ENCODE data around the gene FBXW4.

The FBXW4 gene

GRCh38 chr10:101563497-101564040 is 131.4 kb downstream of the FBXW4 start:
- DNase-seq = no peak

- no peak for DNase-seq
Observed at GRCh38 chr10:101563007-101563406, 132.0 kb downstream of the FBXW4 start.

- DNase-seq = no peak
Observed at GRCh38 chr10:101562231-101562630, 132.7 kb downstream of the FBXW4 start.

GRCh38 chr10:101561068-101561915 is 133.7 kb downstream of the FBXW4 start:
- no peak for DNase-seq

Data from NCI-H526 treated with DMSO at 0.1 percent for 48 hours (cell line).